NCI-H2029 (cell line): Measurements from ENCODE around the gene EEF1A2.
"Not testable (repeated sequence)": the region's sequence is repeated elsewhere in the genome, so short reads cannot be mapped to it uniquely, and the experiment has no call there.

Experiments used
- DNase-seq: peaks from one replicate; lab custom pipeline; 2025; lab: John Stamatoyannopoulos, UW

The EEF1A2 gene

DNA sequence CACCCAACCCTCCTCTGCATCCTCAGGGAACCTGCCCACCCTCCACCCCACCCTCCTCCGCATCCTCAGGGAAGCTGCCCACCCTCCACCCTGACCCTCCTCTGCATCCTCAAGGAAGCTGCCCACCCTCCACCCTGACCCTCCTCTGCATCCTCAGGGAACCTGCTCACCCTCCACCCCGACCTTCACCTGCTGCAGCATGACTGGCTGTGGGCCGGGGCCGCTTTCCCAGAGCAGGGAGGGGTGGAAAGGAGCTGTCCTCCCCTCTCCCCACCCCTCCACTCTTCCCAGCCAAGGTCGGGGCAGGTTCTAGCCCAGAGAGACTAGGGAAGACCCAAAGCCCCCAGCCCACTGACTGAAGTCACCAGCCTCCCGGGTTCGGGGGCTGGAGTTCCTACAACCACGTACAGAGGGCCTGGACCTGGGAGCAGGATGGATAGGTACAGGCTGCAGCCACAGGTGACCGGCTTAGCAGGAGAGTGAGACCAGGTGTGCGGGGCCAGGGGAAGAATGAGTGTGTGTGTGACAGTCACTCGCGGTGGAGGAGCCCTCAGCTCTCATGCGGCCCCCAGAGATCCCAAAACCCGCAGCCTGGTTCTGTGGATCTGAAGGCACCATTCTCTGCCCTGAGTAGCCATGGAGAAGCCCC is 11.6 kb downstream of the EEF1A2 start:
- DNase-seq, result no peak

GRCh38 chr20:63486300-63486855 is 12.5 kb downstream of the EEF1A2 start:
- no peak for DNase-seq

DNA sequence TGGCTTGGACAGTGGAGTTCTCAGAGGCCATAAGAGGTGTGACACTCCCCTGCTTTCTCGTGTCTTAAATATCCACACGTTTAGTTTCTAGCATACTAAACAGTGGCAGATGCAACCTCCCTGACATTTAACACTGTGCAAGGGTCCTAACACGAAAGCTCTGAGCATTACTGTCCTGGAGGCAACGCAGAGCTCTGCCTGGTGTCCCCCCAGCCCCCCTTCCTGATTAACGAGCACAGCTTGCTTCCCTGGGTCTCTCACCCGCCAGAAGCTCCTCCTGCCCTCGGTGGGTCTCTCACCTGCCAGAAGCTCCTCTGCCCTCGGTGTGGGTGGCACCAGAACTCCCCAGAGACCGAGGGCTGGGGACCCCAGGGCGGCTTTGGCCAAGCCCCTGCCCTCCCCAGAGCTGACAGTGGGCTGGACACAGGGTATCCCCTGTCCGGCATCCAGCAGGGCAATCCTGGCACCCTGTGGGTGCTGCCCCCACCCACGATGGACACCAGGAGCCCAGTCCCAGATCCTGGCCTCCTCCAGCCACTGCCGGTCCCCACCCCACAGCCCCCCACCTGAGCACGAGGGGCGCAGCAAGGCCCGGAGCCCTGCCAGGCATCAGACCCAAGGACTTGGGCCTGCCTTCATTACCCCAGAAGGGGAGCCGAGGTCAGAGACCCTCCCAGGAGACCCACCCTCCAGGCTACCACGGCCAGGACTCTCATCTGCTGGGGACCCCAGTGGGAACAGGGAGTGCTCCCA is 14.1 kb downstream of the EEF1A2 start:
- DNase-seq, result no peak

DNA sequence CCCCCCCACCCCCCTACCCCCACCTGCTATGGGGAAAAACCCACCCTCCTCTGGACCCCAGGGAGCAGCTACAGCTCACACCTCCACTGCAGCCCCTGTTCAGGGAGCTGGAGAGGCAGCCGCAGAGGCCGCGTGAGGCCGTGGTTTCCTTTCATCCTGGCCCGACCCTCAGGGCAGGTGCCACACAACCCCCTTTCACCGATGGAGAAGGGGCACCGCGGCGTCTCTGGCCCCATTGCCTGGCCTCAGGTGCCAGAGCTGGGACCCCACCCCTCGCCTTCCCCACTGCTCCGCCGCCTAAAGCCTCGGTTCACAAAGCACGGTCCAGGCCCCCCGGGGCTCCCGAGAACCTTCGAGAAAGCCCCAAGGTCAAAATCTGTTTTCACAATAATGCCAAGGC is 14.6 kb downstream of the EEF1A2 start:
- DNase-seq, result no peak

GRCh38 chr20:63483834-63484233 is 15.0 kb downstream of the EEF1A2 start:
- DNase-seq, result no peak

DNA sequence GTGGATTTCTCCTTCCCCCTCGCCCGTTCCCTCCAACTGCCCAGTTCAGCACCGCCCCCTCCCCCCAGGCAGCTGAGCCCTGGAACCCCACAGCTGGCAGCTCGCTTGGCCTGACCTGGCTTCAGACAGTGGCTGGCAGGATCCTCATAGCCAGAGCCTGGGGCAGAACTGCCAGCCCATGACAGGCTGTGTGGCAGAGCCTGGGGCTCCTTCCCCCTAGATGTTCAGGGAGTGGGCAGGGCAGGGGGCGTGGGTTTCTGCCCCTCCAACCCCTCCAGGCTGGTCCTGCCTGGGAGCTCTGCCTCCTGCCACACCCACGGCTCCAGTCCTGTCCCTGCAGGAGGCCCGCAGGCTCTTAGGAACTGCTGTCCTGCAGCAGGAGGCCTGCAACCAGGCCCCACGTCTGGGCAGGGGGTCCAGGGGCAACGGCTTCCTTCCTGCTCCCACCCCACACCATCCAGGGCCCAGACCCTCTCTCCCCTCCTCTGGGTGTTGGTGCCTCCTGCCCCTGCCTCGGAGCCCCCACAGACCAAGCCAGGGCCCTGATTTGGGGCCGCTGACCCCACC is 16.8 kb downstream of the EEF1A2 start:
- DNase-seq, result no peak

GRCh38 chr20:63481503-63481902 is 17.4 kb downstream of the EEF1A2 start:
- DNase-seq, result no peak

DNA sequence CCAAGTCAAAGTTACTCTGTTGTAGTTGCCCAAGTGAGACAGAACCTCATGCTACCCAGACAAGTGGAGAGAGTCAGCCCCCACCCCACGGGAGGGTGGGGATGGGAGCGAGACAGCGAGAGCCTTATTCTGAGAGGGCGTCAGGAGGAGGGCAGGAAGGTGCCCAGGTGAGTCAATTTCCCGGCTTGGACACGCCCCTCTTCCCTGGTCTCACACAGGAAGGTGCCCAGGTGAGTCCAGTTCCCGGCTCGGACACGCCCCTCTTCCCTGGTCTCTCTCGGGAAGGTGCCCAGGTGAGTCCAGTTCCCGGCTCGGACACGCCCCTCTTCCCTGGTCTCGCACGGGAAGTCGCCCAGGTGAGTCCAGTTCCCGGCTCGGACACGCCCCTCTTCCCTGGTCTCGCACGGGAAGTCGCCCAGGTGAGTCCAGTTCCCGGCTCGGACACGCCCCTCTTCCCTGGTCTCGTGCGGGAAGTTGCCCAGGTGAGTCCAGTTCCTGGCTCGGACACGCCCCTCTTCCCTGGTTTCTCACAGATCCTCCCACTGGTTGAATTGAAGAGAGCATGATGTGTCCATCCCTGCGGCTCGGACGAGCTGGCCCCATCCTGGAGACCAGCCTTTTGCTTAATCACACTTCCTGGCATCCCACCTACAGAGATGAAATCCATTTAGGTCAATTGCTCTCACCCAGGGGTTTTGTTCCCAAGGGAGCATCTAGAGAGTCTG is 19.0 kb downstream of the EEF1A2 start:
- not testable (repeated sequence) for DNase-seq

DNA sequence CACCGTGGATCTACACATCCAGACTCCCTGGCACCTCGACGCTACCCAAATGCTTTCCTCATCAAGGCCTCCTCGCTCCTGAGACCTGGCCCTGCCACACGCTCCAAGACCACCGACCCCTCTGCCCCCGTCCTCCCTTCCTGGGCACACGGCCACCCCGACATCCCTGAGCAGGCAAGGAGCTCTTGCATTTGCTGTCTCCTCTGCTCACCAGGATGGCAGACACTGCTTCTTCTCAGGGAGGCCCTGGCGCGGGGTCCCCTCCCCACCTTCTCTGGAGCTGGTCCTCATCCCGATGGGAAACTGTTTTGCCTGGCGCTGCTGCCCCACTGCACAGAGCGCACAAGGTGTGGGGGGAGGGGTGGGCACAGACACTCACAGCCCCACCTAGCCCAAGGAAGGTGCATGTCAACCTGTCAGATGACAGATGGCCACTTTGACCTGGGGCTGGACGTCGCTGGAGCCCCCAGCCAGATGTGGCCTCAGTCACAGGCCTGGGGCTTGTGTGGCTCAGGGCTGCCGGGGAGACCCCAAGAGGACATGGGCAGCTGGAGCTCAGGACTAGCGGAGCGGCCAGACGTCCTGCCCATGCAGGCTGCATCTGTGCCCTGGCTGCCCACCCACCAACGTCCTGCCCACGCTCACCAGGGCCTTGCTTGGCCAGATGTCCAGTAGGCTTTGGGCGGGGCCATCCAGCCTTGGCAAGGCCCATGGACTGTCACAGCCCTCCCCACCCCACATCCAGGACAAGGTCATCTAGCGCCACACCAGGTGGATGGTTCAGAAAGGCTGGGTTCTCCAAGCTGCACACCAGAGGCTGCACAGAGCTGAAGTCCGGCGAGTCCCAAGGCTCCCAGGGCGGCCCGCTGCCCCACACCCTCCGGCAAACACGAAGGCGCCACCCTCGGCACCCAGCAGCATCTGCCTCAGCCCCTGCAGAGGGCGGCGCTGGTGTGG is 20.3 kb downstream of the EEF1A2 start:
- no peak for DNase-seq

- no peak for DNase-seq
Measured at GRCh38 chr20:63477944-63478343, 20.9 kb downstream of the EEF1A2 start.

DNA sequence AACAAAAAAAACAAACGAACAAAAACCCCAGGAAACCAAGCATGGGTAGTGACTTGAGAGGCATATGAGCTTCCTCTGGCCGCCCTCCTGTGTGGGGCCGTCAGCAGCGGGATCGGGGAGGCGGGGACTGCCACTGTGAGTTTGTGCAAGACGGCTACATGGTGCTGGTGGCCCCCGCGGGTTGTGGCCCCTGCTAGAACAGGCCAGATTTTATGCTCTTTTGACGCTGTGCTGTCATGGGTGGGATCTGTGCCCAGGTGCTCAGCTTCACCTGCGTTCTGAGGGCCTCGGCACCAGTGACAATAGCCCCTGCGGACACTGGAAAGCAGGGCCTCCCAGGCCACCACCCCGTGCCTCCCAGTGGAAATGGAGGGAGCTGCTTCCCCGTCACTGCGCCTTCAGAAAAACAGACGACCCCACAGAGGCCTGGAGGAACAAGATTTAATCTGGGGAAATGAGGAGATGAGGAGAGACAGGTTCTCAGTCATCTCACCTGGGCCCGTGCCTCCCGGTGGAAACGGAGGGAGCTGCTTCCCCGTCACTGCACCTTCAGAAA is 21.7 kb downstream of the EEF1A2 start:
- DNase-seq, result no peak

GRCh38 chr20:63475209-63475608 is 23.7 kb downstream of the EEF1A2 start:
- DNase-seq, result no peak

DNA sequence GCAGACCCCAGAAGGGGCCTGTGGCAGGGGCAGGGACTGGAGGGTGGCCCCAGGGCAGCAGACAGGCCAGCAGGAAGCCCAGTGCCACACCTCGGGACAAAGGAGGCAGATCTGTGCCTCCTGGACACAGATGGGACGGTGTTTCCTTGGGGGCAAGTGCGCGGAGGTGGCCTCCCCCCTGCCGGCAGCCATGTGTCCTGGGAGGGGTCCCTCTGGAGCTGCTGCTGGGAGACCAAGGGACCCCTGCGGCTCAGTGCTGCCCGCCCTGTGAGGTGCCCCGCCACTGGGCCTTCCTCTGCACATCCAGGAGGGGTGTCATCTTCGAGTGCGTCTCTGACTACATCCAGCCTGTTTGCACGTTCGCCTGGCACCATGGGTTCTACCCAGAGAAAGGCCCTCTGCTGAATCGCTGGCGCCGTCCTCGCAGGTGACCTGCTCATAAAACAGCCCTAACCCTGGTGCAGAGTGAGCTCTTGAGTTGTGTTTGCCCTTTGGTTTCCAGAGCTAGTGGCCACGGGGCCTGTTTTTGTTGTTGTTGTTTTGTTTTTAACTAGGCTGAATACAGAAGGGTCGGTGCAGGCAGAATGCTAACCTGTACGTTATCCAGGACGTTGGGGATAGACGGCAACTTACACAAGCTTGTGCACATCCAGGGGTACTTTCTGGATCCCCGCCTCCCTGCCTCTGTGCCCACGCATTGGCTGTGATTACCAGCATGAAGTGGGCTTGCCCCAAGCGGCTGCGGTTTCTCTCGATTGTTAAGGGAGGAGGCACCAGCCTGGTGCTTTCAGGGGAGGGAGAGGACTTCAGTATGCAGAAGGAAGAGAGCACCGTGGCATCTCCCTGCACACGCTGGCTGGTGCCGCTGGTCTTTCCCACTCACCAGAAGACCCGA is 25.1 kb downstream of the EEF1A2 start:
- DNase-seq, result no peak

GRCh38 chr20:63472862-63473390 is 26.0 kb downstream of the EEF1A2 start:
- no peak for DNase-seq

- no peak for DNase-seq
Measured at GRCh38 chr20:63471981-63472831, 26.7 kb downstream of the EEF1A2 start, which contains the start of gene KCNQ2. Gene KCNQ2, minus strand, starts transcription at chr20:63472655. Its CDS starts 192 bp downstream, at chr20:63472463.

DNA sequence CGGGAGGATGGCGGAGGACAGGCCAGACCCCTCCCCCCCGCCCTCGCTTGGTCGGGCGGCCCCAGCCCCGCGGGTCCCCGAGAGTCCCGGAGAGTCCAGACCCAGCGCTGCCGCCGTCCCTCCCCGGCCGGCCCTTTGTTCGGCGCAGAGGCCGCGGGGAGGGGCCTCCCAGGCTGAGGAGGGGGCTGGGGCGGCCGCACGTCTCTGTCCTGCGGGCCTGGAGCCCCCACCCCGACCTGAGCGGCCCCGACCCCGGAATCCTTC is 27.2 kb downstream of the EEF1A2 start:
- no peak for DNase-seq

- no peak for DNase-seq
Measured at GRCh38 chr20:63471002-63471716, 27.7 kb downstream of the EEF1A2 start.

DNA sequence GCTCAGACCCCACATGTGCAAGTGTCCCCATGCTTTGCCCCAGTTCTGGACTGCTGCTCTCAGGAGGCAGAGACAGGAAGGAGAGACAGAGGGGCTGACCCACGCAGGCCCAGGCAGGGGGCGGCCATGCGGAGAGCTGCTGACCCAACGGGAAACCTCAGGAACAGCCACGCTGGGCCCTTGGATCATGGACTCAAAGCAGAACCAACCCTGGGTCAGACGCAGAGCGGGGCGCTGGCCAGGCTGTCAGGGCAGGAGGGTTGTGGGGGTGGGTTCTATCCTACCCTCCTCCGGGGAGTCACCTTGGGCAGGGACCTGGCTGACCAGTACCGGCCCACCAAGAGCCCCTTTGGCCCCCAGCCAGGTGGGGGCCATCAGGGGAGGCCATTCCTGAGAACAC is 28.5 kb downstream of the EEF1A2 start:
- DNase-seq, result no peak
